ENCODE measurements around the gene HSP90AB1.
A peak's percentile ranks its signal among the peaks of the same experiment; 100 is the strongest.

Gene HSP90AB1

DNA sequence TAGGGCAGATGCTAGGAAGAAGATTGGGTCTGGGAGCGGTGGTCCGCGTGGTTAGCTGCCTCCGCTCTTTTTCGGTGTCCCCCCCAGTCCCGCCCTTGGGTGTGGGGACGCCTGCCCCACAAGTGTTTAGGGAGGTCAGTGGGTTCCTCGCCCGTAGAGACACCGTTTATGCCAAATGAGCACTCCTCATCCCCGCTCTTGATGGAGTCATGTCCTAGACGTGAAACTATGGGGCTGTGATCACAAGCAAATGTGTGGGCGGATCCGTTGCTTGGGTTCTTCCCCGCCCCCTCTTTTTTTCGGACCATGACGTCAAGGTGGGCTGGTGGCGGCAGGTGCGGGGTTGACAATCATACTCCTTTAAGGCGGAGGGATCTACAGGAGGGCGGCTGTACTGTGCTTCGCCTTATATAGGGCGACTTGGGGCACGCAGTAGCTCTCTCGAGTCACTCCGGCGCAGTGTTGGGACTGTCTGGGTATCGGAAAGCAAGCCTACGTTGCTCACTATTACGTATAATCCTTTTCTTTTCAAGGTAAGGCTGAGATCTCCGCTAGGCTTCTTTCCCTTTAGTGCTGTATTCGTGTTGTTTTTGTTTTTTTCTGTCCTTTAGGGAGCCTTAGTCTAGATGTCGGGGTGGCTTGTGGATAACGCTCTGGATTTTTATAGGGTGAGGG, at the start of gene HSP90AB1:
Gene HSP90AB1 (plus strand): TSS at position 439 of the 675 bp plus-strand sequence. CDS start 1,529 bp downstream, outside the sequence.
- peak; percentile 96 for DNase-seq (ENCODE audit: low spot score)

DNA sequence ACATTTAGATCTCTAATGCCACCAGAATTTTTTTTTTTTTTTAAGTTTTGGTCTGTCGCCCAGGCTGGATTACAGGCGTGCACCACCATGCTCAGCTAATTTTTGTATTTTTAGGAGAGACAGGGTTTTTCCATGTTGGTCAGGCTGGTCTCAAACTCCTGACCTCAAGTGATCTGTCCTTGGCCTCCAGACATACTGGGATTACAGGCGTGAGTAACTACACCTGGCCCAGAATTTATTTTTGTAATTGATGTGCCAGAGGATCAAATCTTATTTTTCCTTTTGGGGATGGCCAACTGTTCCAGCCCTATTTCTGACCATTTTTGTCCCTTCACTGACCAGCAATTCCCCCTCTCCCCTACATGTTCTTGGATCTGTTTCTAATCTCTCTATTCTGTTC, 48.2 kb upstream of the HSP90AB1 start:
- no peak for DNase-seq (ENCODE audit: low spot score)

DNA sequence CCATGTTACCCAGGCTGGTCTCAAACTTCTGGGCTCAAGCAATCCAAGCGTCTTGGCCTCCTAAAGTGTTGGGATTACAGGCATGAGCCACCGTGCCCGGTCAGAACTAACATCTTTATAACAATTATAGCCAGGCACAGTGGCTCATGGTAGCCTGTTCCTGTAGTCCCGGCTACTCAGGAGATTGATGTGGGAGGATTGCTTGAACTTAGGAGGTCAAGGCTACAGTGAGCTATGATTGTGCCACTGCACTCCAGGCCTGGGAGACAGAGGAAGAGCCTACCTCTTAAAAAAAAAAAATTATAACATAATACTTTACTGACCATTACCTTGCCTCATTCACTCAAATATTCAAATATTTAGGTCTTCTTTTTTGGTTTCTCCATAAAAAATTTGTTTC, 47.0 kb upstream of the HSP90AB1 start:
- DNase-seq (ENCODE audit: low spot score) = no peak

DNA sequence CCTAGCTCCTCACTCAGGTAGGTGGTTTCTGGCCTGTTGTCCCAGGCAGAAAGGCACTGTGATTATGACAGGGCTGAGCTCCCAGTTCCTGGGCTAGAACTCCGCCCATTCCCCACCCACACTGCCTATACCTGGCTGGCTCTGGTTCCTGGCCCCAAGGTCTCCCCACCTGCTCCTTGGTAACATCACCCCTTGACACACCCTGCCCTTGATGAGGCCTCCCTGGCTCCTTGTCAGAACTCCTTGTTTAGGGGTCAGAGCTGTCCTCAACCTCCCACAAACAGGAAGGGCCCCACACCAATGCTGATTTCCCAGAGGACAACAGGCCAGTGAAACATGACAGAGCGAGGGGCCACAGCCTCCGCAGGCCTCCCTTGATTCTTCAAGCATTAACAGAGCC, 45.7 kb upstream of the HSP90AB1 start:
- no peak for DNase-seq (ENCODE audit: low spot score)

DNA sequence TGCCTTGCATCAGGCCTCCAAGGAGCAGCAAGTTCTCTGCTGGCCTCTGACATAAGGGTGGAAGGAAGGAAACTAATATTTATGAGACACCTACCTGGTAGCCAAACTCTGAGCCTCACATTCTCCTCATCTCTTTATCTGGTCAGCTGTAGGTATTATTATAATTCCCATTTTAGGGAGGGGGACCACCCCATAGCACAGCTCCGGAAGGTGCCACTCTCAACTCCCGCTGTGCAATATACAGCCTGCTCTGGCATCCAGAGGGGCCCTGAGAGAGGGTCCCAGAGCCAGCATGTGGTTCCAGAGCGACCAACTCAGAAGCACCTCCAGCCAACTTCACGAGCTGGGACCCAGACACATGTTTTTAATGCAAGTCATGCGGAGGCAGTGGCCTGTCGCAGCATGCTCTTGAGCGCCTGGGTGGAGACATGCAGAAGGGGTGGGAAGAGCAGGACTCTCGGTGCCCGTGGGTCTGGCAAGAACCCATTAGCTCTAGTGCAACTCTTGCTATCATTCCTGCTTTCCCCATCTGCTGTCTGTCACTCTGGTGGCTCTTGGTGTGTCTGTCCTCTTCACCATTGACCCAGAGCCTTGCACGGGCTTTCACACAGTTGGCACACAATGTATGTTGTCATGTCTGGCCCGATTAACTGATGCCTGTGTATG, 45.1 kb upstream of the HSP90AB1 start:
- no peak for DNase-seq (ENCODE audit: low spot score)

DNA sequence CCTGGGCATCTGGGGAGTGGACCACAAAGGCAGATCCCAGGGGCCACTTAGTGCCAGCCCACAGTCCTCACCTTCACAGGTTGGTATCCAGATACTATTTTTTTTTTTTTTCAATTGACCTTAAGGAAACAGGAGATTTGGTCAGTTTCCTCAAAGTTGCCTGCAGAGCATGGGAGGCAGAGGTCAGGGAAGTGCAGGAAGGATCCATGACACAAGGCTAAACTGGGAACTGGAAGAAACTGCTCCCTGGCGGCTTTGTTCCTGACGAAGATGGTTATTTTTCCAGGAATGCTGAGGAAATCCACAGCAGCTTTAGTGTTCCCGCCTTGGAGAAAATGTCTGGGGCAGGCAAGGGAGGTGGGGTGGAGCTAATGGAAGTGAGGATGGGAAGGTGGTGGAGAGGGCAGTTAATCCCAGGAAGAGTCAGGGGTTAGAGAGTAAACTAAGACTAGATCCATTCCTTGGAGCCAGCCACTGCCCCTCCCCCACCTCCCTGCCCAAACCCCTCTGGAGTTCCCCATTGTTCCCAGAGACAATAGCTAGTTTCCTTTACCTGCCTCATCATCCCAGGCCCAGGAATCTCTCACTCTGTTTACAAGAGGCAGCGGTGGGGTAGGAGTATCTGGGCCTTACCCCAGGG, 44.4 kb upstream of the HSP90AB1 start:
- DNase-seq (ENCODE audit: low spot score) = no peak

DNA sequence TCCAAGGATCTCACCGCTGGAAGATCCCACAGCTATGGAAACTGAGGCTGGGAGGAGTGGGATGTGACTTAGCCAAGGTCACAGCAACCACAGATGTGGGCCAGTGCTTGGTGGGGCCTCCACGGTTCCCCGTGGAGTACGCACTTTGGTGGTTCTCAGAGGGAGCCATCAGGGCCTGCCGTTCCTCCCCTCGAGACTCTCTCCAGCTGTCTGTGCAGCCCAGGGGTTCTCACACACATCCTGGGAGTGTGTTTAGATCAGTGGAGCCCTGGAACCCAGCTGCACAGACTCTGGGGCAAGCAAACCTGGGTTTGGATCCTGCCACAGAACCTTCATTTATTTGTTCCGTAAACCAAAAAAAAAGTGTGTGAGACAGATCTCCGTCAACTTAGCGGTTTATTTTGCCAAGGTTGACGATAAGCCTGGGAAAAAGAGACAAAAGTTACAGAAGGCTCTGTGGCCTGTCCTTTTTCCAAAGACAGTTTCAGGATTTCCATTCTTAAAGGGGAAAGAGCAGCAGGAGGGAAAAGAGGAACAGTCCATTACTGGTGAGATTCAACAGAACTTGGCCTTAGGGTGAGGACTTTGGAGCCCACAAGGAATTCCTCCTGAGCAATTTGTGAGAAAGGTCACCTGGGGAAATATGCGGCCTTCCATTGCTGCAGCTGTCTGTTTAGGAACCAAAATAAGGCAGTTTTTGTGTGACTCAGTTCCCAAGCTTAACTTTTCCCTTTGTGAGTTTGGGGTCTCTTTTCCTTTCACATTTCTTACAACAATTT, 43.7 kb upstream of the HSP90AB1 start:
- no peak for DNase-seq (ENCODE audit: low spot score)

DNA sequence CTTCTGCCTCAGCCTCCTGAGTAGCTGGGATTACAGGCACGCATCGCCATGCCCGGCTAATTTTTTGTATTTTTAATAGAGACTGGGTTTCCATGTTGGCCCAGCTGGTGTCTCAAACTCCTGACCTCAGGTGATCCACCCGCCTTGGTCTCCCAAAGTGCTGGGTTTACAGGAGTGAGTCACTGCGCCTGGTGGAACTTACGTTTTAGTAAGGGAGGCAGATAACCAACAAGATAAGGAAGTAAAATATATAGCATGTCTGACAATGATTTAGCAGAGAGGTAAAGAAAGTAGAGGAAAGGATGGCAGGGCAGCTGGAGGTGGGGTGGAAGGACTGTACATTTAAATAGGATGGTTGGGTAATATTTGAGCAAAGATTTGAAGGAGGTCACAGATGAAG, 42.9 kb upstream of the HSP90AB1 start:
- DNase-seq (ENCODE audit: low spot score) = no peak

DNA sequence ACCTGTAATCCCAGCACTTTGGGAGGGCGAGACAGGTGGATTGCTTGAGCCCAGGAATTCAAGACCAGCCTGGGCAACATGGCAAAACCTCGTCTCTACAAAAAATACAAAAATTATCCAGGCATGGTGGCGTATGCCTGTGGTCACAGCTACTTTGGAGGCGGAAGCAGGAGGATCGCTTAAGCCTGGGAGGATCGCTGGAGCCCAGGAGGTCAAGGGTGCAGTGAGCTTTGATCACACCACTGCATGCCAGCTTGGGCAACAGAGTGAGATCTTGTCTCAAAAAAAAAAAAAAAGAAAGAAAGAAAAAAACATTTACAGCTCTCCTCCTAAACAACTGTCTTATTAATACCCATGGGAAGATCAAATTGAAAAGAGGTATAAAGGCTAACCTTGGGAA, 38.9 kb upstream of the HSP90AB1 start:
- DNase-seq (ENCODE audit: low spot score) = no peak

DNA sequence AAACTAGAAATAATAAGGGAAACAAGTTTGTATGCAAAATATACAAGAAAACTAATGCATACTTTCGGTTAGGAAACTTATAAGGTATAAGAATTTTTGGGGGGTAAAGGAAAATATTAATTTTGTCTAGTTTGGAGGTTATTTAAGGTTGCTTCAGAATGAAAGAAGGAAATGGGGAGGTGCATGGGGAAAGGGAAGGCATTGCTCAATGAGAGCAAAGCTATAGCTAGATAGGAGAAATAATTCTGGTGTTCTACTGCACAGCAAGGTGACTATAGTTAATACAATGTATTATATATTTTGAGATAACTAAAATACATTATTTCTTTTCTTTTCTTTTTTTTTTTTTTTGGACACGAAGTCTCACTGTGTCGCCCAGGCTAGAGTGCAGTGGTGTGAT, 35.6 kb upstream of the HSP90AB1 start:
- DNase-seq (ENCODE audit: low spot score) = no peak

DNA sequence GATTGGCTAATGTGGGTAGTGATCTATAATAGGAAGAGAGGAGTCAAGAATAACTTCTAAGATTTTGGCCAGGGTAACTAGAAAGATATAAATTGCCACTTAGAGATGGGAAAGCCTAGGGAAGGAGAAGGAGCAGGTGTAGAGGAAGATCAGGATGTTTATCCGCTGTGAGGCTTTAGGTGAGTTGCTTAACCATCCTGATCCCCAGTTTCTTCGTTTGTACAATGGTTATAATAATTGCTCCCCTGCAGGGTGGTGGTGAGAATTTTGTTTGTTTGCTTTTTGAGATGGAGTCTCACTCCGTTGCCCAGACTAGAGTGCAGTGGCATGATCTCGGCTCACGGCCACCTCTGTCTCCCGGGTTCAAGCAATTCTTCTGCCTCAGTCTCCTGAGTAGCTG, 32.6 kb upstream of the HSP90AB1 start:
- no peak for DNase-seq (ENCODE audit: low spot score)

DNA sequence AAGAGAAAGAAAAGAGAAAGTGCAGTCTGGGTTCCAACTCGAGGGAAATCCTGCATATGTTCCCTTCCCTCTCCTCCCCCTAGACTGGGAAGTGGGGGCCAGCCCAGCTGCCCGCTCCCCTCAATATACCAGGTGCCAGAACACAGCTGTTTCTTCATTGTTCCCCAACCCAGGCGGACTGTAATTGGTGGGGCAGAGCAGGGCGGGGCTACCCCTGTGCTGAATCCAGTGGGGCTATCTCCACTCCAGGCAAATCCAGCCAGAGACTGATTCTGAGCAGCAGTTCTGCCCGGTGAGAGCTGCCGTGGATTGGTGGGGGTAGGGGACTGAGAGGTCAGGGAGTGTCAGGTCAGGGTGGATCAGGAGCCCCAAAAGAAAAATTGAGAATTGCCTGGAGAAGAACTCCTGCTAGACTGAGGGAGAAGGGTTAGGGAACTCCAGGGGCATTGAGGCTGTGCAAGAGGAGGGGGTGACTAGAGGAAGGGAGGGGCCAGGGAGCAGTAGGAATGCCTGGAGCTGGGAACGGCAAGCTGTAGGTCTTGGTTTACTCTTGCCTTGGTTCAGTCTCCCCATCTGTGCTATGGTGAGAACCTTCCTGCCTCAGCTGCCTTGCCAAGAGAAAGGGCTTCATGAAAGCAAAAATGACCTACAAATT, 30.1 kb upstream of the HSP90AB1 start, which contains the start of gene MYMX:
Gene MYMX (plus strand): TSS at position 250 of the 655 bp plus-strand sequence. CDS start 546 bp downstream, outside the sequence.
- peak; percentile 2 for DNase-seq (ENCODE audit: low spot score)

DNA sequence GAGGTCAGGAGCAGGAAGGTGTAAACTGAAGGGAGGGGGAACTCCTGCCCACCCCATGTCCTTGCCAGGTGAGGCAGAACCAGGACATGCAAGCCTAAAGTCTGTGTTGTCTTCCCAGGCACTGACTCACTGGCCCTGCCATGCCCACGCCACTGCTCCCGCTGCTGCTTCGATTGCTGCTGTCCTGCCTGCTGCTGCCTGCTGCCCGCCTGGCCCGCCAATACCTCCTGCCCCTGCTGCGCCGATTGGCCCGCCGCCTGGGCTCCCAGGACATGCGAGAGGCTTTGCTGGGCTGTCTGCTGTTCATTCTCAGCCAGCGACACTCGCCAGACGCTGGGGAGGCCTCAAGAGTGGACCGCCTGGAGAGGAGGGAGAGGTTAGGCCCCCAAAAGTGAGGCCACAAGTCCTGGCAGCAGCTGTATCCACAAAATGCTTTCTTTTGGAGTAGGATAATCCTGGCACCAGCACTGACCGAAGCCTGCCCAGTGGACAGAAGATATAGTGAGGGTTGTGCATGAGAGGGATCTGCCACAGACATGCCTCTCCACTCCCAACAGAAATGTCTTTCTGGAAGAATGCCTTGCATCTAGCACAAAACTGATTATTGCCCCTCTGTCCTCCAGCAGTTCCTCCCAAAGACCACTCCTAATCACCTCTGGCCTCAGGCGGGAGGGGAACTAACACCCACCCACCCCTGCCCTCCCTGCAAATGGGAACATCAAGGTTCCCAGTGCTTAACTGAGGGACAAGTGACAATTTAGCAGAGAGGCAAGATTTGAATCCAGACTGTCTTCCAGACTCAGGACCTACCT, 29.4 kb upstream of the HSP90AB1 start:
- peak; percentile 53 for DNase-seq (ENCODE audit: low spot score)

DNA sequence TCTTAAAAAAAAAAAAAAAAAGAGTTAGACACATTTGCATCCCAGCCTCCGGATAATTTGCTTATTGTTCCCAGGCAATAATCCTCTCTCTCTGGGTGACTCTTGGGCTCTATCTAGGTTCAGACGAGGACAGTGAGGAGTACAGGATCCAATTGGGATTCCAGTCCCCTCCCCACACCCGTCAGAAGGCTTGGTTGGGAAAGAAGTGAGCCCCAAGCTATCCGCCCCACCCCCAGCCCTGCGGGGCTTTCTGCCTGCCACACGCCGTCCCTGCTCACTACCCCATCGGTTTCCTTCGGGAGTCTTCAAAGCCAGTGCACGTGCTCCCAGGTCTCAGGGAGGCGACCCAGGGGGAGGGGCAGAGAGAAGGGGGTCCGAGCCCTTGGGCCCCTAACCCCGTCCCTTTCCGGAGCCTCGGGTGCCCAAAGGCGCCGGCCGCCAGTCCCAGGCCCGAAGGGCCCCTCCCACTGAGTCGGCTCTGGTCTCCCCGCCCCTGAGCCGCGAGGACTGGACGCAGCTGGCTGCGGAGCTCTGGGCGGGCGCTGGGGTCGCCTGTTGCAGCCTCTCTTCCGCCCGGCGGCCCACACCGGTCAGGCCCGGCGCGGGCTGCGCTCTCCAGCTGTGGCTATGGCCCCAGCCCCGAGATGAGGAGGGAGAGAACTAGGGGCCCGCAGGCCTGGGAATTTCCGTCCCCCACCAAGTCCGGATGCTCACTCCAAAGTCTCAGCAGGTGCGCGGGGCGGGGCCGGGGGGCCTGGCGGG, 27.7 kb upstream of the HSP90AB1 start:
- DNase-seq (ENCODE audit: low spot score) = peak; percentile 74

DNA sequence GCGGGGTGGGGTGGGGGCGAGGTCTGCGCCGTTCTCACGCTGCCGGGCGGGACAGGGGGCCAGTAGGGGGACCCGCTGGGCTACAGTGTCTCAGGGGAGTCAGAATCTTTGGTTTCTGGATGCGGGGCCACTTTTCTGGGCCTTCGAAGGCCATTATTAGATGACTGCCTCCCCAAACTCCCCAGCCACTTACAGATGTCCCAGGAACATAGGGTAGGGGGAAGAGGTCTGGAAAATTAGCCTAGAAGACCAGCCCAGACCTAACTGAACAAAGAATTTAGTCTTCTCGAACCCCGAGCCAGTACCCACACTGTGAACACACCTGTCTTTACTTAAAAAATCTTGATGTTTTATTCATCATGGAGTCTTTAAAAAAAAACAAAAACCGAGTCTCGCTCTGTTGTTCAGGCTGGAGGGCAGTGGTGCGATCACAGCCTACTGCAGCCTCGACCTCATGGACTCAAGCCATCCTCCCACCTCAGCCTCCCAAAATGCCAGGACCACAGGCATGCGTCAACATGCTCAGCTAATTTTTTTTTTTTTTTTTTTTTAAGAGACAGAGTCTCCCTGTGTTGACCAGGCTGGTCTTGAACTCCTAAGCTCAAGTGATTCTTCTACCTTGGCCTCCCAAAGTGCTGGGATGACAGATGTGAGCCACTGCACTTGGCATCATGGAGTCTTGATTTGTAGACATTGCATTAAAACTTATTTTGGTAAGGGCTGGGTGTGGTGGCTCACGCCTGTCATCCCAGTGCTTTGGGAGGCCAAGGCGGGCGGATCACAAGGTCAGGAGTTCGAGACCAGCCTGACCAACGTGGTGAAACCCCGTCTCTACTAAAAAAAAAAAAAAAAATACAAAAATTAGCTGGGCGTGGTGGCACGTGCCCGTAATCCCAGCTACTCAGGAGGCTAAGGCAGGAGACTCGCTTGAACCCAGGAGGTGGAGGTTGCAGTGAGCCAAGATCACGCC, 26.8 kb upstream of the HSP90AB1 start:
- no peak for DNase-seq (ENCODE audit: low spot score)

DNA sequence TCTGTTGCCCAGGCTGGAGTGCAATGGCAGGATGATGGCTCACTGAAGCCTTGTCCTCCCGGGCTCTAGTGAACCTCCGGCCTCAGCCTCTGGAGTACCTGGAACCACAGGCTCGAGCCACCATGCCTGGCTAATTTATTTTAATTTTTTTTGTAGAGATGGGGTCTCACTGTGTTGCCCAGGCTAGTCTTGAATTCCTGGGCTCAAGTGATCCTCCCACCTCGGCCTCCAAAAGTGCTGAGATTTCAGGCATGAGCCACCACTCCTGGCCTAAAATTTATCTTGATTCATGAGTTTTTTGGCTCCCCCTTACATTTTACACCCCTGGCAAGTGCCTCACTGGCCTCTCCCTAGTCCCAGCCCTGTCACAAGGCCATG, 26.0 kb upstream of the HSP90AB1 start:
- DNase-seq (ENCODE audit: low spot score) = no peak

DNA sequence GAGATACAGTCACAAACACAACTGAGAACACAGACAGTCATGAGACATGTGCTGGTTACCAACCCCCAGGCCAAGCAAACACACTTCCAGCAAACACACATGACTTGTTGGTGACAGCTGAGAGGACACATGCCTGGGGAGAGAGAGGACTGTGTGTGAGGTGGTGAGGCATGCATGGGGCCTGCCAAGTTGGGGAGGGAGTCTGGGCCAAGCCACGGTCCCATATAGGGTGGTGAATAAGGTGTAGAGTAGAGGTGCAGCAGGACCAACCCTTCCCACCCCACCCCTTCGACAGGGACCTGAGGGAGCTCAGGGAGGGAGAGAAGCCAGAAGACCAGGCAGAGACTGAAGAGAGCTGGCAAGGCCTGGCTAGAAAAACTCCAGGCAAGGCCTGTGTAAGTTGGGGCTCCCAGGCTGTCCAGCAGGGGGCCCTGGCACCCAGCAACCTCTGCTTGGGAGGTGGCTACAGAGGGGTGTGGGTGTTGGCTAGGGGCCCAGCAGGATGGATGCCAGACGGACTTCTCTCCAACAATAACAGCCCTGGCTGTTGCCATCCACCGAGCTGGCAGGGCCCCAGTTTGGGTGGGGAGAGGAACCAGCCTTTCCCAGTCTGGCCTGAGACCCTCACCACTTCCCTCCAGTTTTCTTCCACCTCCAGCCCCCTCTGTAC, 25.5 kb upstream of the HSP90AB1 start:
- peak; percentile 88 for DNase-seq (ENCODE audit: low spot score)

DNA sequence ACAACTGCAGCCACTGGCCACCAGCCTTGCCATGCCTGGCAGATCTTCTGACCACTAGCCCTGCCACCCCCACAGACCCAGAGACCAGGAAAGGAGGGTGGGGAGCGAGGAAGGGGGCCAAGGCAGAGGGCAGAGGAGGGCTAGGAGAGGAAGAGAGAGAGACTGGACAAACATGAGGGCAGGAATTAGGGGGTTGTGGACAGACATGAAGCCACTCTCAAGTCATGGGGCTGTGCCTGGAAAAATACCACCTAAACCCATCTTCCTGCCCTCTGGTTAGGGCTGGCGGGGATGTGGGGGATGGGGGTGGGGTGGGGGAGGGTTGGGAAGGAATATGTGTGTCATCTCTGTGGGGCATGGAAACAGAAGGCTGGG, 25.0 kb upstream of the HSP90AB1 start:
- DNase-seq (ENCODE audit: low spot score) = peak; percentile 14

Measured in AG08396 (cell line).